GM18498 (cell line): ENCODE data around the gene PHF13.
"Not testable (repeated sequence)": the region's sequence is repeated elsewhere in the genome, so short reads cannot be mapped to it uniquely, and the experiment has no call there.

Experiments used
- ATAC-seq: cut with Tn5 transposase; IDR thresholded peaks from one replicate; pipeline ENCODE4 v1.9.1; 2021; ENCODE audit warnings: mild to moderate bottlenecking, moderate library complexity; ENCODE audit not compliant: unreplicated experiment

The PHF13 gene

GRCh38 chr1:6627031-6627430, 13.5 kb downstream of the PHF13 start:
- ATAC-seq: no peak

DNA sequence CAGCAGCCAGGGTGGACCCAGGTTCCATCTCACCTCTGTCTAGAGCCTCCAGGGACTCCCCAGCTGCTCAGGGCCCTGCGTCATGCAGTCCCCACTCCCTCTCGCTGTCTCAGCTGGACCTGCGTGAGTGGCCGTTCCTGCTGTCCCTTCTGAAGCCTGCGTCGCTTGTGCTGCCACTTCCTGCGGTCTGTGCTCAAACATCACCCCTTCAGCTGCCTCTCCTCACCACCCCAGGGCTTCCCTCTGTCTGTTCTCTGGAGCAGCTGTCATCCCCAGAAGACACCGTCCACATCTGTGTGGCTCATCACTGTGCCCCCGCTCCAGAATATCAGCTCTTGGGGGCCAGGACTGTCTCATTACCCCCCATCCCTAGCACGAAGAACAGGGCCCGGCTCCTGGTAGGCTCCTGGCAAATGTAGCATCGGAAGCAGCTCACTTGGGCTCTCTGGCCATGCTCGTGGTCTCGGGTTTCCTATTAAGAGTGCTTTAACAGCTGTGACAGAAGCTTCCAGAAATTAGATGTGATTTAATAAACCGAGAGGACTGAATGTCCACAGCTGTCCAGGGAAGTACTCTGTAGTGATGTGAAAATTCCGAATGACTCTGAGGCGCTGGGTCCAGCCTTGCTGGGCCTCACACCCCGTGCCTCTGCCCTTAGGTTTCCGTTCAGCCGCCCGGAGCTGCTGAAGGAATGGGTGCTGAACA, 14.5 kb downstream of the PHF13 start:
- ATAC-seq: no peak

DNA sequence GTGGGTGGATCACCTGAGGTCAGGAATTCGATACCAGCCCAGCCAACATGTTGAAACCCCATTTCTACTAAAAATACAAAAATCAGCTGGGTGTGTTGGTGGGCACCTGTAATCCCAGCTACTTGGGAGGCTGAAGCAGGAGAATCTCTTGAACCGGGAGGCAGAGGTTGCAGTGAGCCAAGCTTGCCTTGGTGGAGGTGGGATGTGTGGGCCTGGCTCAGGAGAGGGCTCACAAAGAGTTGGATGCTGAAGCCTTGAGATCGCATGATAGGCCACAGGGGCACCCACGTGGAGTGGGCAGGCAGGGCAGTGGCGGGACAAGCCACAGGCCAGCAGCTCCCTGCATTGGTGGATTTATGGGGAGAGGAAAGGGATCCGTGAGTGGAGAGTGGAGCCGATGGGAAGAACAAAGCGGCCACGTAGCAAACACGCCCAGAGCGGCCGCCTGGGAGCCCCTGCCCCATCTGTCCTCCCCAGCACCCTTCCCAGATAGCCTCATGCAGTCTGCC, 15.5 kb downstream of the PHF13 start:
- ATAC-seq: no peak

DNA sequence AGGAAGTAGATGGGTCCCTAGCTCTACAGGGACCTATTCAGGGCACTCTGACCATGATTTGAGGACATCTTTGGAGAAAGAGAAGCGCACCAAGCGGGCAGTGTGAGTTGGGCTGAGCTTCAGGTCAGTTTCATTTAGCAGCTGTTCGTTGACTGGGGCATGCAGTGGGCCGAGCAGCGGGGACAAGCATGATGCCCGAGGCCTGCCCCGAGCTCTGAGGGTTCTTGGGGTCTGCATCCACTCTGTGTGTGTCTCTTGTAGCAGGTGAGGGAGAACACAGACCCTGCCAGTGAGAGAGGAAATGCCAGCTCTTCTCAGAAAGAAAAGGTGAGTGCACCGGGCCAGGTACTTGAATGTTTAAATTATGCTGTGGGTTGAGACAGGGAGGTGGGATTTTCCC, 16.5 kb downstream of the PHF13 start:
- no peak for ATAC-seq

- ATAC-seq: no peak
Measured at GRCh38 chr1:6631058-6631457, 17.5 kb downstream of the PHF13 start.

DNA sequence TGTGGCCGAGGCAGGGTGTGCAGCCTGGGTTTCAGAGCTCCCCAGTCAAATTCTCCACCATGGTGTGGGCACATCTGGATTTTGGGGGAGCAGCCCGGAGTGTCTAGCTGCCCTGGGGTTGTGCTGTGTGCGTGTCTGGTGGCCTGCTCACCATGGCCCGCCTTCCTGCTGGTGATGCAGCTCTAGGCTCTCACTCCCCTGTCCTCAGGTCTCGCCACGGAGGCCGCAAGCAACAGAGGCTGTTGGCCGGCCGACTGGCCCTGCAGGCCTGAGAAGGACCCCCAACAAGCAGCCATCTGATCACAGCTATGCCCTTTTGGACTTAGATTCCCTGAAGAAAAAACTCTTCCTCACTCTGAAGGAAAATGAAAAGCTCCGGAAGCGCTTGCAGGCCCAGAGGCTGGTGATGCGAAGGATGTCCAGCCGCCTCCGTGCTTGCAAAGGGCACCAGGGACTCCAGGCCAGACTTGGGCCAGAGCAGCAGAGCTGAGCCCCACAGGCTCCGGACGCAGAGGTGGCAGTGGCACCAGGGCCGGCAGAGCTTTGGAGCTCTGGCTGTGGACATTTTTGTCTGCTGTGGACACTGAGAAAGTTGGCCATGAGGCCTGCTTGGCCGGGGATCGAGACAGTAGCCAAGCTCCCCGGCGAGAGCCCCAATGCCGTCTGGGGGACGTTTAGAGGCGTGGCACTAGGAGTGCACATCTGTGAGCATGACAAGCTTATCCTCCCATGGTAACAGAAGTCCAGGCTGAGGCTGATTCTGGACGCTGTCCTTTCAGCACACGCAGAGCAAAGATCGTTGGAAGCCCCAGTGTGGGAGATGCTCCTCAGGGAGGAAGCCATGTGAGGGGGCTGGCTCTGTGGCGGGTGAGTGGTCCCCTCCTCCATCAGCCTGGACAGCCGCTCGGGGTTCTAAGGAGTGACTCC, 19.3 kb downstream of the PHF13 start:
- no peak for ATAC-seq

DNA sequence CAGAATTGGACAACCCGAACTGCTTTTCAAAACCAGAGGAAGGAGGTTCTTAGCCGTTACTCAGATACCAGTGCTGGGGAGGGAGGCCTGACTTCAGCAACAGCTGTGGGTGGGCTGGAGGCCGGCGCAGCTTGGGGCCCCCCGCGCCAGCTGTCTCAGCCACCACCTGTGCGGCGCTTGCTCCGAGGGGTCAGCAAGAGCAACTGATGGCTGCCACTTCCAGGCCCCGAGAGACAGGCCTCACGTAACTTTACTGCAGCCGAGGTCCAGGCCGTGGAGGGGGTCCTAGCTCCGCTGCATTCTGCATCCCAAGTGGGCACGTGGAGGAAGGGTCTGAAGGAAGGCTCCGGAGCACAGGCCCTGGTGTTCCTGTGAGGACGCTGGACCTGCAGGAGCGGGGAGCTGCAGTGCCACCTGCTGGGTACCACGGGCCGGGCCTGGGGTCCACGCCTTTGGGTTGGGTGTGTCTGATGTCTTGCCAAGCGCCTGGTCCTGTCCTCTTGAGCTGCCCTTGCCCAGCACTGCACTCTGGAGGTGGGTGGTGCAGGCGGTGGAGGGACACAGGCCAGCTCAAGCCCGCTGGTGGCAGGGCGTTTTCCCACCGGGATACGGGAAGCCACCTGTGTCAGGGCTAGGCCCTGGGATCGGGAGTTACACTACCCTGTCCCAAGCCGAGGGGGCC, 21.0 kb downstream of the PHF13 start:
- ATAC-seq: no peak

DNA sequence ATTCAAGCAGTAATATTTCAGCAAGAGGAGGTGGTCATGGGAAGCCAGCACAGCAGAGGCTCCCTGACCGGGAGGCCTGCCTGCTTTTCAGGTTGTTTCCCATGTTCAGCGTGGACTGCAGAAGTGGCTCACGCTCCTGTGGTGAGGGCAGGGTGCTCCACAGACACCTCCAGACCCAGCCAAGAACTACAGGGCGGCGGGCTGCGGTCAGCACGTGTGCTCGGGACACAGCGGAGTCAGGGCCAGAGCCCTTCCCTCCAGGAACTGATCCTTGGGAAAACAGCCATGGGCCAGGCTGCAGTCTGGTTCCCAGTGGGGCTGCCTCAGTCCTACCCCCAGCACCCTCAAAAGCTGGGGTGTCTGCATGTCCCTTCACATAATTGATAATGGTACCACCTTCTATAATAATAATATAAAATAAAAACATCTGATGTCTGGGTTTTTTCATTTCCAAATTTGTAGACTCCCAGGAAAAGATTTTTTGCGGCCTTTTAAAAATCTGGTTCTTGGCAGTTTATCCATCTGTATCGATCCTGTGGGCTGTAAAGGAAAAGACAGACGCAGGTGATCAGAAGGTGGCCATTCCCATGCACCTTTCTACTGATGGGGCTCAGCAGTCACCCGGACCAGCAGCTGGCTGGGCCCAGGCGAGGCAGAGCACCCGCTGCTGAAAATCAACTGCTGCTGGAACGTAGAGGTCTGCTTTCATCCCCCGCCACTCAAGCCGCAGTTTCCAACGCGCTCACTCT, 21.8 kb downstream of the PHF13 start:
- ATAC-seq: no peak

GRCh38 chr1:6635910-6636760, 22.6 kb downstream of the PHF13 start:
- ATAC-seq: no peak

GRCh38 chr1:6636778-6637177, 23.2 kb downstream of the PHF13 start:
- ATAC-seq: not testable (repeated sequence)

DNA sequence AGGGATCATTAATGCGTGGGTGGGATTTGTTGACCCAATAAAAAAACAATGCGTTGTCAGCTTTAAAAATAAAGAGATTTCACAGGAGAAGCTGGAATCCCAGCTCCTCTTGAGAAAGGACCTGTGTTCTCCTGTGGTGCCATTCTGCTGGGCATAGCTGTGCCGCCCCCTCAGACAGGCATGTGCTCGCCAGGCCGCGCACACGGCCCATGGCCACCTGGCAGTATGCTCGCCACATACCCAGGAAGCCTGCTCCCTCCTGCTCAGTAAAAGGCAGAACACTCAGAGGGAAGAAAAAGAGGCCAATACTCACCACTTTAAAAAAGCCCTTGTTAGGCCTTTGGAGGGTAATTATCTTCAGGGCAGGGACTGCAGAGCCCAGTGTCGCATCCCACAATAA, 24.2 kb downstream of the PHF13 start:
- ATAC-seq: no peak

DNA sequence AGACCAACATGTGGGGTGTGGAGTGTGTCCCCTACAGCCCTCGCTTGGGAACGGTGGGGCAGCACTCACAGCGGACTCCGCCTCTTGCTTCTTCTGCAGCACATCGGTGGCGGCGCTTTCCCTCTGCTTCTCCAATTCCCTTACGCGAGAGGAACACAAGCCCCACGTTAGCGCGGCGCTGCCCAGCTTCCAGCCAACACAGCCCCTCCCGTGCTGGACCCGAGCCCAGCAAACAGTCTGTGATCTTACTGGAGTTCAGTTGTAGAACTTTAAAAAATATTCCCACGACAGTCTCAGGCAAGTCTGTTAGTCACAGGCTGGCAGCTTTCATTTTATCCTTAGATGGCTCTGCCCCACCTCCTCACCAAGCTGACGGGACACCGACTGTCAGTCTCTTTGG, 24.7 kb downstream of the PHF13 start:
- no peak for ATAC-seq

GRCh38 chr1:6640867-6641266, 27.3 kb downstream of the PHF13 start:
- not testable (repeated sequence) for ATAC-seq

GRCh38 chr1:6645018-6645417, 31.5 kb downstream of the PHF13 start:
- no peak for ATAC-seq

DNA sequence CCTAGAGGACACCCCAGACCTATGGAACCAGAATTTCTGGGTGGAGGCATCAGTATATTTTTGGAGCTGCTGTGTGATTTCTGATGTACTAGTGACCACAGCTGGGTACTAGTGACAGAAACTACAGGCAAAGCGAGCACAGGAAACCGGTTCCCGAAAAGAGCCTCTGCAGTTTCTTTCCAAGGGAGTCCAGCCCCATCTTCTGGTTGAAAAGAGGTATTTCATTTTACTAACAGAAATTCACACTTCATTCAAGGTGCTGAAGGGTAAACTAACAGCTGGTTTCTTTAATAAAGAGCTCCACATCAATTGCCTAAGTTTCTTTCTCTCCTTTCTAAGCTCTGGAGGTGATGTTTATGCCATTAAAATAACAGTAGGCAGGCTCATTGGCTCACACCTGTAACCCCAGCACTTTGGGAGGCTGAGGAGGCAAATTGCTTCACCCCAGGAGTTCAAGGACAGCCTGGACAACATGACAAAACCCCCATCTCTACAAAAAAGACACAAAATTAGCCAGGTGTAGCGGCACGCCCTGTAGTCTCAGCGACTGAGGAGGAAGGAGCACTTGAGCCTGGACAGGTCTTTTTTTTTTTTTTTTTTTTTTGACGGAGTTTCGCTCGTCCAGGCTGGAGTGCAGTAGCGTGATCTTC, 33.1 kb downstream of the PHF13 start:
- ATAC-seq: no peak

DNA sequence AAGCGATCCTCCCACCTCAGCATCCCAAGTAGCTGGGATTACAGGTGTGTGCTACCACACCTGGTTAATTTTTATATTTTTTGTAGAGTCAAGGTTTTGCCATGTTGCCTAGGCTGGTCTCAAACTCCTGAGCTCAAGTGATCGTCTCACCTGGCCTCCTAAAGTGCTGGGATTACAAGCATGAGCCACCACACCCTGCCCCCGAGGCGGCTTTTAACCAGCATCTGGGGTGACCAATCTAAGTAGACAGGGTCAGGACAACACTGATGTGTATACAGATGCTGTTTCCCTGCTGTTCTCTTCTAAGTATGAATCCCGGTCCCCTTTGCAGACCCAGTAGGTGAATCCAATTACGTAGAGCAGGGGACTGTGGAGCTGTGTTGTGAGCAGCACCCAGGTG, 35.0 kb downstream of the PHF13 start:
- no peak for ATAC-seq

- no peak for ATAC-seq
Measured at GRCh38 chr1:6651909-6652308, 38.4 kb downstream of the PHF13 start.

- no peak for ATAC-seq
Measured at GRCh38 chr1:6652986-6653385, 39.5 kb downstream of the PHF13 start.
